GM21423 (cell line): ENCODE data around the gene KLF7.
"Not testable (repeated sequence)": the region's sequence is repeated elsewhere in the genome, so short reads cannot be mapped to it uniquely, and the experiment has no call there.

ENCODE experiments used
- ATAC-seq: cut with Tn5 transposase; IDR thresholded peaks from one replicate; pipeline ENCODE4 v1.9.1; 2021; ENCODE audit warnings: mild to moderate bottlenecking, moderate library complexity; ENCODE audit not compliant: unreplicated experiment

KLF7 gene

GRCh38 chr2:207037023-207037422 lies 128.7 kb downstream of the KLF7 start:
- ATAC-seq: not testable (repeated sequence)

GRCh38 chr2:207035875-207036274 lies 129.9 kb downstream of the KLF7 start:
- ATAC-seq: no peak

GRCh38 chr2:207032490-207032889 lies 133.3 kb downstream of the KLF7 start:
- no peak for ATAC-seq
